Measurements from ENCODE around the gene DEAF1.

GRCh38 chr11:729492-730074, 34.6 kb upstream of the DEAF1 start:
- TF ChIP-seq POLR2A (IDR thresholded peaks at IDR 0.05; ENCODE audit: low read depth, low read length): no peak
- TF ChIP-seq TAF1 (IDR thresholded peaks at IDR 0.05; ENCODE audit: low read depth, low read length): no peak
- TF ChIP-seq POLR2AphosphoS5 (IDR thresholded peaks at IDR 0.05; ENCODE audit: low read depth, low read length): no peak
- TF ChIP-seq SPI1 (IDR thresholded peaks at IDR 0.05; ENCODE audit: low read depth, low read length): no peak
- TF ChIP-seq PAX5 (IDR thresholded peaks at IDR 0.05; ENCODE audit: insufficient read depth, low read length, severe bottlenecking): no peak
- no peak for TF ChIP-seq POU2F2 (IDR thresholded peaks at IDR 0.05; ENCODE audit: low read depth, low read length)
